GM21723 (cell line): Measurements from ENCODE around the gene MAEA.
"Not testable (repeated sequence)": the region's sequence is repeated elsewhere in the genome, so short reads cannot be mapped to it uniquely, and the experiment has no call there.

ENCODE experiments used
- ATAC-seq: cut with Tn5 transposase; IDR thresholded peaks from one replicate; pipeline ENCODE4 v1.9.1; 2021; ENCODE audit warnings: mild to moderate bottlenecking, moderate library complexity; ENCODE audit not compliant: unreplicated experiment

Gene MAEA

DNA sequence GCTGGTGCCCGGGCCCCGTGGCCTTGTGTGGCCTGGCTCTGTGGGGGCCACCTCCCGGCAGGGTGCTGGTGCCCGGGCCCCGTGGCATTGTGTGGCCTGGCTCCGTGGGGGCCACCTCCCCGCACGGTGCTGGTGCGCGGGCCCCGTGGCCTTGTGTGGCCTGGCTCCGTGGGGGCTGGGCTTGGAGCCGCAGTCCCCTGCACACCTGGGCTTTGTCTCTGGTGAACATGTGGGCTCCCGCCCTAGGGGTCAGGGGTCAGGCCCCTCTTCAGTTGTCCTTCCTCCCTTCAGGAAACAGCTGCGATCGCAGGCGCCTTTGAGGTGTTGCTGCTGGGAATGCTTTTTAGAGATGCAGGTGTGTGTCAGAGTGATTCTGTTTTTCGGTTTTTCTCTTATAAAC lies 74.5 kb downstream of the MAEA start:
- ATAC-seq: no peak

DNA sequence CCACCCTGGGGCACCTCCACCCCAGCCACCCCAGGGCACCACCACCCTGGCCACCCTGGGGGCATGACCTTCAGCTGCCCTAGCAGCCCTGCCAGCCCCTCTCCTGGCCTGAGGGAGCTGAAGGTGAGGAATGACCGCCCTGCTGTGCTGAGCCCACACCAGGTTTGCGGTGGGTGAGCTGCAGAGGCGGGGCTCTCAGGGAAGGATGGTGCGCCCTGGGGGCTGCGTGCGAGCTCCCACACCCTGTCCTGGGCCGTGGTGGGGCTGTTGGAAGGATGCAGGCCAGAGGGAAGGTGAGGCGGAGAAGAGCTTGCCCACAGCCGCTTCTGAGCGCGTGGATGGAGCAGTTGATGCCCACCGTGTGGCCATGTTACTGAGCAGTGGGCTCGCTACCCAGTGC lies 75.1 kb downstream of the MAEA start:
- ATAC-seq: no peak

DNA sequence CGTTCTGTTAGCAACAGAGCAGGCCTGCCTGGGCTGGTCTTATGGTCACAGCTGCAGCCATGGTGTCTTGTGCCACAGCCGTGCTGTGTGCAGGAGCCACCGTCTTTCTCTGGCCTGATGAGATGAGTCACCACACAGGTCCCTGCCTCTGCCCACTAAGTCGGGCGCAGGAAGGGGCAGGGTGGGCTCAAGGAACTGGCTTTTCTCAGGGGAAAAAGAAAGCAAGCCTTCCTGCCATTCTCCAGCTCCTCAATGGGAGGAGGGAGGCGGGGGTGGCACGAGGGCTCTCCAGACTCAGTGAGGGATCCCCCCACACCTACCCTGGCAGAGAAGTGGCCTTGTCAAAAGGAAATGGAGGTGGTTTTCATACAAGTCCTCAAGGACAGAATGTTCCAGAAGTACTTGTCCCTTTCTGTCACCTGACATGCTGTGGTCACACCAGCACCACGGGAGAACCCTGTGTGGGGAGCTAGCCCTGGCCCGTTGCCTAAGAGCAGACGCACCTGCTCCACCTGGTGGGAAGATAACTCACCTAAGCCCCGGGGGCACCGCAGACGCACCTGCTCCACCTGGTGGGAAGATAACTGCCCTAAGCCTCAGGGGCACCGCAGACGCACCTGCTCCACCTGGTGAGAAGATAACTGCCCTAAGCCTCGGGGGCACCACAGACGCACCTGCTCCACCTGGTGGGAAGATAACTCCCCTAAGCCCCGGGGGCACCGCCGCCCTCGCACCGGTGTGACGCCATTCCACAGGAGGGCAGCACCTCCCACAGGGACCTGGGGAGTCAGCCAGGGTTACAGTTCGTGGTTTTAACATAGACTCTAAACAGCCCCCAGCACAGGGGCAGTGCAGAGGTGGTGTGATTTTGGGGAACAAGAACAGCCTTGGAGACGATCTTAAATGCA lies 75.8 kb downstream of the MAEA start:
- no peak for ATAC-seq

DNA sequence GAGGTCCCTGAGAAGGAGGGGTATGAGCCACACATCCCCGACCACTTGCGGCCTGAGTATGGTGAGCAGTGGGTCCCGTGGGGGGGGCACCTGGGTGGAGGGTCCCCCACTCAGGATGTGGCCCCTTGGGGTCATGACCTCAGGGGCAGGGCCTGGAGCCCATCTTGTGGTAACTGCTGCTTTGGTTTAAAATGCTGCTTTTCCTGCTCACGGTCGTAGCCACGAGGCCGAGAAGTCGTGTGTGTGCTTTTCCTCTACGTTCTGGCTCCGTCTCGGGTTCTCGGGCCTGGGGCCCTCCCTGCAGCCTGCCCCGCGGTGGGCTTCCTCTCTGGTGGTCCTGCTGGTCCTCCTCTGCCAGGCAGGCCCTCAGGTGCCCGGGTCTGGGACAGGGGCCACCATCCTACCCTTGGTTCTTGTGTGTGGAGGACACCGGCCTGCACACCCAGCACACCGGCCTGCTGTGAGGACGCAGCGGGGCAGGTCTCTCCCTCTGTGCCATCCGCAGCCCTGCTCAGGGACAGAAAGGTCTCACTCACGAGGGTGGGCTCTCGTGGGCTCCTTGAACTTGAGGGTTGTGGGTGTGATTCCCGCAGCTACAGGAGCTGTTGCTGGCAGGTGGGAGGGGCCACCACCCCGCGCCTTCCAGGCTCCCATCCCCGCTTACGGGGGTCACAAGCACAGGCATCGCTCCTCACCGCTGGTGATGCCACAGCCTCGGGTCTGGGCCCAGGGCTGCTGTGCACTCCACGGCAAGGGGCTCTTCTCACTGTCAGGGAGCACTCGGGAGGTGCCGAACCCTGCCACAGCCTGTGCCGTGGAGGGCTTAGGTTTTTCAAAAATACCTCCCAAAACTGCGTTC lies 76.9 kb downstream of the MAEA start:
- no peak for ATAC-seq

DNA sequence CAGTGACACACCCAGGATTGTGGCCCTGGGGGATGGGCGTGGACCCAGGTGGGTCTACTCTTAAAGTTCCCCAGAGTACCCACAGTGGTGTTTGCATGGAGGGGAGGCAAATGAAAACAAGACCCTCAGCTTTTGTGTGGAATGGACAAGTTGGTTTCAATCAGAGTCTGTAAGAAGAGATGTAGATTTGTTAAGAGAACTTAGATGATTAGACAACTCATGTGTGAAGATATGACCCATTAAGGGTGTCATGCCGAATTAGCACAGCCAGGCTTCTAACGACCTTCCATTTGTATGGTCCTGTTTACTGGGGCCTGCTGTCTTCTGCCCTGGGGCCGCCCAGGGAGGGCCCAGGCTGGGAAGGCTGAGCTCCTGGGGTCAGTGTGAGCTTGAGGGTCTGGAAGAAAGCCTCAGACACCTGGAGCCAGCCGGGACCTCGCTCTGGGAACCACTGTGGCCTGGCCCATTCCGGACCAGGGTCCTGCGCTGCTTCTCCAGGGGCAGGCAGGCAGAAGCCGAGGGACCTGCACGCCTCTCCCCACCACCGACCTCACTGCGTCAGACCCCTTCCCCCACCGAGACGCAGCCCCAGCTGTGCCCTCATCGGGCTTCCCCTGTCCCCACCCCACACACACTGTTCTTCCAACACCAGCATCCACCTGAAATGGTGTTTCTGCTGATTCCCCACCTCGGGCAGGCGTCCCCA lies 77.7 kb downstream of the MAEA start:
- no peak for ATAC-seq

DNA sequence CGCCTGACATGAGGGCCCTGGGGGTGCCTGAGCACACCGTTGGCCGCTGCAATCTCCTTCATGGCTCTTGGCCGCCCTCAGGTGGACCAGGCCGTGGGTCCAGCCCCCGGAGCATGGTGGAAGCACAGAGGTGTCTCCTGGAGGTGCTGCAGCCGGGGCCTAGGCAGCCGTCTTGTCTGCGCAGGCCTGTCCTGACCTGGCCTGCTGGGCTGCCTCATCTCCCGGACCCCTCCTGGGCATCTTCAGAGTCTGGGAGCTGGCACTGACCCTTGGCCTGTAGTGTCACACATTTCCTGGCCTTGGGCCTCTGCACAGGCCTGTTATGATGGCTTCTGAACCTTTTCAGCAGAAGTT lies 78.2 kb downstream of the MAEA start:
- ATAC-seq: no peak

DNA sequence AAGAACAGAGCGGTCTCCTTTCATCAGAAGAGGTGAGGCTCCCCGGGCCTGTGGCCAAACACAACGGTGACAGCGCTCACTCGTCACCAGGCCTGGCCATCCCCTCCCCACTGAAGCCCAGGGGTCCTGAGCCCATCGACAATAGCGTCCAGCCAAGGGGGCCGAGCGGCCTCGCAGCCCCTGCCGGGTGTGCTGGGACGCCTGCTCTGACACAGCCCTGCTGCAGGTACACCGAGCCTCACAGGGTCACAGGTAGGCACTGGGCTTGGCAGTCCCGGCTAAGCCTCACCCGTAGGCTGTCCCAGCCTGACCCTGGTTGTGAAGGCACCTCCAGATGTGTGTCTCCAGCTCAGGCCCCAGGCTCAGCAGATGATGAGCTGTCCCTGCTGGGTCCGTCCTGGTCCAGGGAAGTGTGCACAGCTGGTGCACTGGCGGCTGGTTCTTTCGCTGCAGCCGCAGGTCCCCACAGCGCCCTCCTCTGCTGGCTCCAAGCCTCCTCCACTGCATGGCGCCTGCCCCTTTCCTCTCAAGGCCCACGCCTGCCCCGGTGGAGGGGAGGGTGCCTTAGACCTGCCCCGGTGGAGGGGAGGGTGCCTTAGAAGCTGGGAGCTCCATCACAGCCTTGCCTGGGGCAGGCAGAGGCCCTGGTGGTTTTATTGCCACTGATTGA lies 78.9 kb downstream of the MAEA start:
- ATAC-seq: no peak

DNA sequence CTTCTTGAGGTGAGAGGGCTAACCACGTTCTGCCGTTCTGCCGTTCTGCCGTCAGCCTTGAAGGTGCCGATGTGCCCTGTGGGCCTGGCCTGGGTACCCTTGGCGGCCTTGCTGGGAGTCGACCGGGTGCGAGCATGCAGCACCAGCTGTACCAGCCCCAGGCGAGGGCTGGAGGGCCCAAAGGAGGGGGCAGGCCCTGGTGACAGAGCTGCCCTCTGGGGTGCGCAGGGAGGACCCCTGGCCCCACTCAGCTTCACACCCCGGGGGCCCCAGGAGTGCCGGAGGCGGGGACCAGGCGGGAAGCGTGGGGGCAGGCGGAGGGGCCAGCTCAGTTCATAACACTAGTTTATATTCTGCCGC lies 79.4 kb downstream of the MAEA start:
- no peak for ATAC-seq

DNA sequence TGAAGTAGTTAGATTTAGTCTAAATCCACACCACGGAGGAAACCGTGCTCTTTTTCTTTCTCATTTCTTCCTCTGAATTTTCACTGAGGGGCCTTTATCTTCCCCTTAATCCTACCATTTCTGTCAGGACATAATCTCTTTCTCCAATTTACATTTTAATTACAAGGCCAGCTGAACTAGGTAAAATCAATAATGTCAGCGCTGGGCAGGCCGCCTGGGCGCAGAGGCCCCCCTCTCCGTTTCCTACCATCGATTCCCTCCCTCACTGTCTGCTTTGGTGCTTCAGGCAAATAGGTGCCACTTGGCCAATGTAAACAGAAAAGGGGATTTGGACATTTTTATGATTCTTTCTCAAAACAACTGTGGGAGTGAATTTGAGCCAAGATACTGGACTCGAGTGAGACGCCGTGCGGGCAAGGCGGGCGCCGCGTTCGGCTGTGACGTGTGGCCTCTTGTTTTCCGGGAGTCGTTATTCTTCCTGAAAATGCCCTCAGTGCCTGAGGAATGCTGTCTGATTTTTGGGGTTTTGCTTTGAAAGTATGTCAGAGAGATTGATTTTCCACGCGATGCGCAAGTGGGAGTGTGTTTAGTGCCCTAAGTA lies 79.9 kb downstream of the MAEA start:
- no peak for ATAC-seq

DNA sequence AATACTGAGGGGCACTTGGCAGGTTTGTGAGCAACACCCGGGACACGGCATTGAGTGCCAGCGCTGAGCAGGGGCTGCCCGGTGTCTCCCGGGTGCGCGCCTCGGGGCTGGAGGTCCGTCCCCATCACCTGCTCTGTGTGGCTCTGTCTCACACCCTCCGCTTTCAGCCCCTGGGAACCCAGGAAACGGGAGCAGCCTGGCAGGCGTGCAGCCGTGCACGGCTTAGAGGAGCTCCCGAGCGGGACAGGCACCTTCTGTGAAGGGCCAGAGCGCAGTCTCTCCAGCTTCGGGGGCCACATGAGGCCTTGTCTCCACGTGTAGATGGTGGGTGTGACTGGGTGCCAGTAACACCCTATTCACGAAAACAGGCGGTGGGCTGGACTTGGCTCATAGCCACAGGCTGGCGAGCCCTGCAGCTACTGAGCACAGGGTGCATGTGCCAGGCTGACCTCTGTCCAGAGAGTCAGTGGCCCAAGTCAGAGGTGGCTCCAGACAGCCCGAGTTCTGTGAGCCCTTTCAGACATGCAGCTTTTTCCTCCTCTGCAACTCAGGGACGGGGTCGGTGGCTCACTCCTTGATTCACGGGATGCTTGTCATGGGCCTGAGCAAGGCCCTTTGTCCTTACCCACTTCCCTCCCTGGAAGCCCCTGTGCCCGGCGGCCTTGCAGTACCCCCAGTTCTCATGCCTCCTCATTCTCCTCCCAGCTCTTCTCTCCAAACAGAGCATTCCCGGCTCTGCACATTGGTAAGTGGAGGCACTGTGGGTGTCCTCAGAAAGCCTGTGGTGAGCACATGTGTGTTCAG lies 80.8 kb downstream of the MAEA start:
- ATAC-seq: no peak

DNA sequence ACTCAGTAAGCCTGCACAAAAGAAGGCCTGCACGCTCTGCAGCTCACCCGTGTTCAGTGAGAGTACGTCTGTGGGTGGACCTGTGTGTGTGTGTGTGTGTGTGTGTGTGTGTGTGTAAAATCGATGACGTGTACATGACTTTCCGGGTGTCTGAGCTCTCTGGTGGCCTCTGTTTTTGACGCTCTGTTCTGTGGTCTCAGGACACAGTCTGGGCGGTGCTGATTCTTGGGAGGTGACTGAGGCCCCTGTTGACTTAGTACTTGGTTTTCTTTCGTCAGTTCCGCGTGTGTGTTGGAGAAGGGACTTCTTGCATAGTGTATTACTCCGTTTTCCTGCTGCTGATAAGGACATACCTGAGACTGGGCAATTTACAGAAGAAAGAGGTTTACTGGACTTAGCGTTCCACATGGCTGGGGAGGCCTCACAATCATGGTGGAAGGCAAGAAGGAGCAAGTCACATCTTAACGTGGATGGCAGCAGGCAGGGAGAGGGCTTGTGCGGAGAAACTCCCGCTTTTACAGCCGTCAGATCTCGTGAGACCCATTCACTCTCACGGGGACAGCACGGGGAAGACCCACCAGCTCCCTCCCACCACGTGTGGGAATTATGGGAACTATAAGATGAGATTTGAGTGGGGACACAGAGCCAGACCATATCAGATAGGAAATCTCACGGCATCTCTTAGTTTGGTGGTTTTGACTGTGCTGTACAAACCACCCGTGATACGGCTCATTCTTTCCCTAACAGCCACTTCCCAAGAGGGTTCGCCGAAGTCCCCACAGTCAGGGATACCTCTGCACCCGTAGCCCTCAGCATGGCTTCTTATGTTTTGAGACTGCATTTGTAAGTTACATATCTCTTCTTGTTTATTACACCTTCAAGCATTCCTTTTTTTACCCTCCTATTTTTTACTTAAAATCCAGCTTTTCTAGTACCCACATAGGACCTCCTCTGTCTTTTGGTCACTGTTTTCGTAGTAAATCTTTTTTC lies 81.8 kb downstream of the MAEA start:
- ATAC-seq: no peak

DNA sequence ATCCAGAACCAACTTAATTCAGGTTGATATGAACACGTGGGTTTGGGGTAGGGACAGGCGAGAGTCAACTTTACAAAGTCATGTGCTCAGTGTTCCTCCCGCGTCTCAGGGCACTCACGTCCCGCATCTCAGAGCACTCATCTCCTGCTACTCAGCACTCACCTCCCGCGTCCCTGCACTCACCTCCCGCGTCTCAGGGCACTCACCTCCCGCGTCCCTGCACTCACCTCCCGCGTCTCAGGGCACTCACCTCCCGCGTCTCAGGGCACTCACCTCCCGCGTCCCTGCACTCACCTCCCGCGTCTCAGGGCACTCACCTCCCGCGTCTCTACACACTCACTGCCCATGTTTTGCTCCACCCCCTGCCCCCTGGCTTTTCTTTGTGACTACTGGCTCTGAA lies 82.9 kb downstream of the MAEA start:
- ATAC-seq: not testable (repeated sequence)

DNA sequence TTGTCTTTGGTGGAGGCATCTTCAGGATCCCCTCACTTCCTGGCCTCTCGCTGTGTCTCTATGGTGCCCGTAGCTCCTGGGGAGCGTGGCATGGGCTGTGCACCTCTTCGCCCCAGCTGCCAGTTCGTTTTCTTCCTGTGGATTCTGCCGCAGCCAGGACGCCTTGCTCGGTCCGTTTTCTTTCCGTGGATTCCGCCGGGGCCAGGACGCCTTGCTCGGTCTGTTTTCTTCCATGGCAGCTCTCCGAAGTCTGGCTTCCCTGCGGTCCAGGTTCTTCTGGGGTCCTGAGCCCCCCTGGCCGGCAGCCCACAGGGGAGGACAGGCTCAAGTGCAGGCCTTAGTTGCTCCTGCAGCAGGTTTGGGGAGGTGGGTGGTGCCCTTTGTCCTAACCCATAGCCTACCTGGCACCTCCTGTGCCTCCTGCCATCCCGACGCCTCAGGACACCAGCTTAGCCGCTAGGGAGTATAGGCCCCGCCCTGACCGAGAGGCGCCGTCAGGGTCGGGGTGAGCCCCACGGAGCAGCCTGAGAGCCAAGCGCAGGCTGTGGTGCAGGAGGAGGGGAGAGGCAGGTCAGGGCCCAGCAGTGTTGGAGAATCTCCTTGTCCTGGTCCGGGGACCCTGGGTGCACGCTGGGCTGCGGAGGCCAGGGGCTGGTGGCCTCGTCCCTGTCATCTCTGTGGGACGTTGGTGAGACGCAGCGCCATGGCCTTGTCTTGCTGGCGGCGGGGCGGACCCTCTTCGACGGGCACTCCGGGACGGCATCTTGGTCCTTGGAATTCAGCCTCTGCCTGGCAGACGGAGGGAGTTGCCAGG lies 84.4 kb downstream of the MAEA start:
- ATAC-seq: no peak

DNA sequence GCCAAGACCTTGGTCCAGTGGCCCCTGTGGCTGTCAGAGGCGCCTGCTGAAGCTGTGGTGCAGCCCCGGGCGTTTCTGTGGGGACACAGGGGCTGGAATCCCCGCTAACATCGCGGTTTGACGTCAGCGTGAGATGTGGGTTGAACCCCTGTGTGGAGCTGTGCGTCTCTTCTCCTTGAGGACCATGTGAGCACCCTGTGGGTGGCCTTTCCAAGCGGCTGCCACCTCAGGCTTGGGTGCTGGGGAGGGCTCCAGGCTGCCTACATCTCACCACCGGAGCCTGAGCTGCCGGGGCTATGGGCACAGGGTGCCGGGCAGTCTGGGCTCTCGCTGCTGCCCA lies 85.0 kb downstream of the MAEA start:
- no peak for ATAC-seq

DNA sequence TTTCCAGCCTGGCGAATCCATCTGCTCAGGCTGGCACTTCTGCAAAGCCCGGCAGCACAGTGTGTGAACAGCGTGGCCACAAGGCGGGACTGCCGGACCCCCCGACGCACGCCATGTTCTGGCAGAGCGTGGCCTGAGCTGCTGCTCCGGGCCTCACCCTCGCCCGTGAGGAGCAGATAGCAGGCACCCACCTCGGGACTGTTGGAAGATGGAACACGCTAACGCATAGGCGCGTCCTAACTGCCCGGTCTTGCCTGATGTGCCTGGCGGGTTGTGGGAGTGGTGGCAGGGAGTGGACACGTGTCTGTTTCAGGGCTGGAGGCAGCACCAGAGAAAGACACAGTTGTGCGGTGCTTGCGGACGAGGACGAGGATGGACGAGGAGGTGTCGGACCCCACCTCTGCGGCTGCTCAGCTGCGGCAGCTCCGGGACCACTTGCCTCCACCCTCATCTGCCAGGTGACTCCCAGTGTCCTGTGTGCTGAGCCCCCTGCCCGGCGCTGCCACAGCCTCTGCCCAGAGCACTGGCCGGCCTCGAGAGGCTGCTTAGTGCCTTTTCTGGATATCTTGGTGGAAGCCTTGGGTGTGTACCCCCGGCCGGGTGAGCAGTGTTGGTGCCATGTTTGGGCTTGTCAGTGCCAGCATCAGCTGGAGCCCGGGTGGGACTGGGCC lies 85.5 kb downstream of the MAEA start:
- ATAC-seq: no peak

DNA sequence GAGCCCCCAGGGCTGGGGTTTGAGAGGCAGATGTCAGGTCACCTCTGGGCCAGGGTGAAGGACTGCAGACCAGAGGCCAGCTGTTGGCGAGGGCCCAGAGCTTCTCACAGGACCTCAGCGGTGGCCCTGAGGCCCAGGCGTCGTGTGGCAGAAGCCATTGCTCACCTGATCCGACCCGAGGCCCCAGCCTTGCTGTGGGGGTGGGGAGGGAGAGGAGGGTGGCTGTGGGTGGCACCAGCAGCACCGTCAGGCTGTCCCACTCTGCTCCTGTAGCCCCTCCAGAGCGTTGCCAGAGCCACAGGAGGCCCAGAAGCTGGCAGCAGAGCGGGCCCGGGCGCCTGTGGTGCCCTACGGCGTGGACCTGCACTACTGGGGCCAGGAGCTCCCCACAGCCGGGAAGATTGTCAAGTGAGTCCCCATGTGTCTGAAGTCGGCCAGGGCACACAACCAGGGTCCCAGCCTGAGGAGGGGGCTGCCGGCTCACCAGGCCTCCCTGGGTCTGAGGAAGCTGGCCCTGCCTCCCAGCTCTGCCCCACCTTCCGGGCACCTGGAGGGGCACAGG lies 86.2 kb downstream of the MAEA start:
- ATAC-seq: no peak

DNA sequence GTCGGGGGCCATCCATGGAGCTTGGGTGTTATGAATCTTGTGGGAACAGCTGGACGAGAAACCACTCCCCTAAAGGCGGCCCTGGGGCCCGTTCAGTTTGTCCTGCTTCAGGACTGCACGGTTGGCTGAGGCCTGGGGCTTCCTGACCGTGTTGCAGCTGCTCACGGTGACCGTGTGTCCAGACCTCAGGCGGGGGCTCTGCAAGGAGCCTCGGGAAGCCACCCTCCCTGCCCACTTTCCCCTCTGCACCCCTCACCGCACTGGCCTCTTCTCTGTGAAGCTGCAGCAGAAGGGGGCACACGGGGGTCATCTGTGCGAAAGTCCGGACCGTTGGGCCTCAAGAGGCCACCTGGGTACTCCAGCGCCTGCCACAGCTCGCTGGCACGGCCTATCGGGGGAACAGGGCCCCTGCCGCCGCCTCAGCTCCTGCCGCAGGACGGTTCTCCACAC lies 86.7 kb downstream of the MAEA start:
- no peak for ATAC-seq
